ENCODE data around the gene DTNB.

Gene DTNB

DNA sequence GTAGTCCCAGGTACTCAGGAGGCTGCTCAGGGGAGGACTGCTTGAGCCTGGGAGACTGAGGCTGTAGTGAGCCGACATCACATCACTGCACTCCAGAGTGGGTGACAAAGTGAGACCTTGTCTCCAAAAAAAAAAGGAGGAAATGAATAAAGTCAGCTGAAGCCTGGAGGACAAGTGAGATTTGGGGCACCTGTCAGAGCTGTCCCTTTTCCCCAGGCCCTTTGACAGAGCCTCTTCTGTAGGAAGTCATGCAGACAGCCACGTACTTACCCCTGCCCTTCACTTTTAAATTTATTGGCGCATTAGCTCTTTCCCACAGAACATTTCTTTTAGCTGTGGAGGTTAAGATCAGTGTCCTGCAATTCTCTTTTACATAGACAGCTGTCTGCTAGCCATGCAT, 180.7 kb downstream of the DTNB start:
- no peak for DNase-seq

DNA sequence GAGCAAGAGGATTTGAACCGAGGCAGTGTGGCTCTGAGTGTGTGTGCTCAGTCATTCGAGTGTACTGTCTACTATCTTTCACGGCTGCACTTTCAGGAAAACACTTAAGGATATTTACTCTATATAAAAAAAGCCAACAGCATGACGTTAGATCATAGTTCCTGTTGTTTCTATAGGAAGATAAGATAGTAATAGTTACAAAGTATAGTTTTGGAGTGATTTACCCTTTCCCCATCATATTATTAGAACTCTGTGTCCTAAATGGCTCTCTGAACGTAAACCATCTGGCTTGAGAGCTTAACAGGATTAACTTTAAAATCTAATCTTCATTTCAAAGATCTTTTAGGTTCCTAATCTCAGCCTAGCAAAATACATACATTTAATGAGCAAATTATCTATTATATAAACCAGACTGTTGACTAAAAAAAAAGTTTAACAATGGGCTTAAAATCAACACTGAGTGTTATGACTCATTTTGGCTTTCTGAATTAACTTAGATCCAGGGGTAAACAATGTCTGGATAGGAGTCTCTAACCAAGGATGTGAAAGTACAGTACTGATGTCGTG, 181.3 kb downstream of the DTNB start:
- no peak for DNase-seq

DNA sequence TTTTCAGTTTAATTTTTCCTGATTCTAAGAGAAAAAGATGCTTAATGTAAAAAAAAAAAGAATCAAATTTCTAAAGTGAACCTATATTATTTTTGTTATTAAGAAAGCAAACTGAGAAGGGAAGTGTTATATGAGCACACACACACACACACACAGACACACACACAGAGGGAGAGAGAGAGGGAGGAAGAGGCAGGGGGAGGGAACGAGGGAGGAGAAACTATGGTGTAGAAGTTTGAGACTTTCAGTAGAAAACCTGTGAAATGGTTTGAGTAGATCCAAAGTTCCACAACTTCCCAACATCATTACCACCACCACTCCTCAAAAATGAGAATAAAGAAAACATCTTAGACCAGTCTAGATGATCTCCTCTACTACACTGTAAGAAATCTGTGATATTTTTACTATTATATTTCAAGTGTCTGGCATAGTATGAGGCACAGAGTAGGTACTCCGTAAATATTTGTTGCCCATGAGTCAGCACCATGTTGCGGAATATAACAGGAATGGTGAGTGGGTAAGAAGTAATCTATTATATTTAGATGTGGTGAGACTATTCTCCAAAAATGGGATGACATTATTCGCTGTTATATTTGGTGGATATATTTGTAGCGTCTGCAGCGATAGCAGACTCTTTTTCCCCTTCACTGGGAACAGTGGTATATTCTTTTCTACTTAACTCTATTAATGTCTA, 182.2 kb downstream of the DTNB start:
- DNase-seq, result no peak

DNA sequence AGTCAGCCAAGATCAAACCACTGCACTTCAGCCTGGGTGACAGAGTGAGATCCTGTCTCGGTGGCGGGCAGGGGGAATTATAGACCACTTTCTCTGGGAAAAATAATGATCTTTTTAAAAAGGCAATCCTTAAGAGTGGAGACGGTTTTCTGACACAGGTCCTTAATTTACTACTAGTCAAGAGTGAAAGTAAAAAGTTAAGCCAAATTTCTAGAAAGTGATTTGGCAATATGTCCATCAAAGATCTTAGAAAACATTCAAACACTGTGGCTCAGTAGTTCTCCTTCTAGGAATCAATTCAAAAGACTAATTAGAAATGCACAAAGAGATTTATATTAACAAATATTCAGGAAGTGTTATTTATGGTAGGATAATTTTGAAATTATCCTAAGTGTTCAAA, 183.2 kb downstream of the DTNB start:
- no peak for DNase-seq

DNA sequence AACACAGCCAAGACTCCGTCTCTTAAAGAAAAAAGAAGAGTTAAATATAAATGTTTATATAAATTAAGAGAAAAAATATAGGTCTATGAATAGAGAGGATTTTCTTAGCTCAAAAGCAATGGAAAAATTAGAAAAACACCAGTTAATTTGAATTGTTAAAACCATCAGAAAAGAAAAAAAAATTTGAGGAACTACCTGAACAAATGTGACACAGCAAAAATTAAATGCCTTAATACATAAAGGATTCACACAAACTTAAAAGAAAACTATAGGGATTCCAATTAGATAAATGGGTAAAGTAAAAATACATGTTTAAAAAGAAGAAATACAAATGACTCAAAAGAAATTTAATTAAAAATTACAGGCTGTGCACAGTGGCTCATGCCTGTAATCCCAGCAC, 183.7 kb downstream of the DTNB start:
- DNase-seq, result no peak

DNA sequence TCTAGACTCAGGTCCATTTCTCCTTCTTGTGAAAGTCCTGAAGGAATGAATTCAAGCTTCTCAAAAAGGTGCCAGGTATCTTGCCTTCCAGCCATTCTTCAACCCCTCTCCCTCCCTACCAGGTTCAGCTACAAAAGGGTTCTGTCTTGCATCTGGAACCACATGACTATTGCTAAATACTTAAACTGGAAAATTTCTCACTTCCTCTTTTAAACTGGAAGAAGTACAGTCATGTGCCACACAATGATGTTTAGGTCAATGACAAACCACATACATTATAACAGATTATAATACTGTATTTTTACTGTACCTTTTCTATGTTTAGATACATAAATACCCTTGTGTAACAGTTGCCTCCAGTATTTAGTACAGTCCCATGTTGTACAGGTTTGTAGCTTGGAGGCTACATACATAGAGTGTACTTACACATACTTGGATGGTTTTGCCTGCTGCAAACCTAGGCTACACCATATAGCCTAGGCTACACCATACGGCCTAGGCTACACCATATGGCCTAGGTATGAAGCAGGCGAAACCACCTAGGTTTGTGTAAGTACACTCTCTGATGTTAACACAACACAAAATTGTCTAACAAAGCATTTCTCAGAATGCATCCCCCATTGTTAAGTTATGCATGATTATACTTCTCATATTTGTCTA, 189.6 kb downstream of the DTNB start:
- no peak for DNase-seq

DNA sequence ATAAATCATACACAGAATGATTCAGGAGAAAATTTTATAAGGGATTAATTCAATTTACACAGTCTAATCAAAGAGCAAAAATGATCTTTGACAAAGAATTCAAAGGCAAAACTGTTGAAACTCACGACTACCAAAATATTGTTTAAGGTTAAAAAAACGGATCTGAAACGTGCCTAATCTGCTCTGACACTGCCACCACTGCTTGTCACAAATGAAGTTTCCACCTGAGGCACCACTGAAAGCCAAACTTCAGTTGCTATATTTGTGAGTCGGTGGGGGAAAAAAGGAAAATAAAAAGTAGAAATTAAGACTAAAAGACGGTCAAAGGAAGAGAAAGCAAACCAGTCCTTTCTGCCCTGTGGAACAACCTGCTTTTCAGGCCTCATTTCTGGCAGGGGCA, 191.0 kb downstream of the DTNB start:
- no peak for DNase-seq

DNA sequence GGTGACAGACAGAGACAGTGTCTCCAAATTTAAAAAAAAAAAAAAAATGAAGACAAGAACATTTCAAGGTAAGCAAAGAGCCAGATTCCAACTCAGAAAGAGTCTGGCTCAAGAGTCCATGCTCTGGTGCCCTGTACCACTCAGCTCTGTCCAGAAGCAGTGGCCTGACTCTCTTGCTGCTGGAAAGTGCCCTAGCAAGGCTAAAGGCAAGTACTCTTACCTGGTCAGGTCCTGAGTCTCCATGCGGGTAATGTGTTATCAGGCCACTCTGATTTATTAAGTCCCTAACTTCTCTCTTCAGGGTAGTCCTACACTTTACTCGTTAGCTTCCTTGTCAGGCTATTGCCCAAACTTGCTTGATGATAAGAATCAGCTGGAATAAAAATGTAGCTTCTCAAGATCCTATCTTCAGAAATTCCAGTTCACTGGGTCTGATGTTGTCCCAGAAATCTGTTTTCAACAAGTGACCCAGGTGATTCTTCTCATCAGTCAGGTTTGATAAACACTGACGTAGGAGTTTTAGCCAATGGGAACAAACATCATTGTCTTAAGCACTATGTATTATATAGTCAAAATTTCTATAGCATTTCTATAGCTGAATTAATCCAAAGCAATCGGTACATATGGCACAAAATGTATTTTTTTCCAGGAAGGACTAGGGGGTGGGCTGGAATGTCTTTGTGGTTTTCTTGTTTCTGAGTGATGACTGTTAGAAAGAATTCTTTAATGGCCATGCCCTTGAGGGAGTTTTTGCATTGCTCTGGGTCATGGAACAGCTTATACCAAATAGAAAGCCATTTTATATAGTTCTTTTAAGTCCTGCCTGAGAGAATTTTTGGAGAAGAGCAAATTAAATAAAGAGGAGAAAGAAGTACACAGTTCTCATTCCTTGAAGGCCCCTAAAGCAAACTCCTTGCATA, 191.7 kb downstream of the DTNB start:
- no peak for DNase-seq

DNA sequence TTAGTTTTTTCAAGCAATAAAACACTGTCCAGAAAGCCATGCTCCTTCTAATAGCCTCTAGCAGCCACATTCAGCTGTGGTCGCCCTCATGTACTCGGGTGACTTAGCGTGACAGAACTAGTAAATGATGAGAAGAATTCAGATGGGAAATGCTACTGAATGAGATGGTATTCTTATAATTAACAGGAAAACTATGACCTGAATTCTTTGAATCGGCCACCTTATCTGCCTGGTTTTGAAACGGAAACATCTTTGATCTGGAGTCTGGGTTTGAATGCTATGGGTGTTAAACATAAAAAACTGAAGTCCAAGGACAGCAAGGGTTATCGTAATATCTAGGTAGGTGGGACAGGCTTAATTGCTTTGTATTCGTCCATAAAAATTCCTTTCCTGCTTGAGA, 192.8 kb downstream of the DTNB start:
- DNase-seq, result no peak

DNA sequence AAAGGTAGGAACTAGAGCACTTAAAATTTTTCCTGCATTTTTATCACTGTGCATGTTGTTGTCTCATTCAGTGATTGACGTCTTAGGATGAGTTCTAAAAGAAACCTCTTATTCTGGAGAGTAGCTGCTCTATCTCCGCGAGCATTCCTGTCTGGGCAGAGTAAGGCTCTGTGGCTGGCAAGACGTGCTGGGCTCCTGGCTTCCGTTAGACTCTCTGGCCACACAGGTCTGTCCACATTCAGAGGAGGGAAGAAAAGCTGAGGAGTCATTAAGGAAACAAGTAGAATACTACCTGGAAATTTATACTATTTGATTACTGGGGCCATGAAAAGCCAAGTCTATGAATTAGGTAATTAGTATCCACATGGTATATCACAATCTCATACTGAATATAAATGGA, 193.6 kb downstream of the DTNB start:
- DNase-seq, result no peak

DNA sequence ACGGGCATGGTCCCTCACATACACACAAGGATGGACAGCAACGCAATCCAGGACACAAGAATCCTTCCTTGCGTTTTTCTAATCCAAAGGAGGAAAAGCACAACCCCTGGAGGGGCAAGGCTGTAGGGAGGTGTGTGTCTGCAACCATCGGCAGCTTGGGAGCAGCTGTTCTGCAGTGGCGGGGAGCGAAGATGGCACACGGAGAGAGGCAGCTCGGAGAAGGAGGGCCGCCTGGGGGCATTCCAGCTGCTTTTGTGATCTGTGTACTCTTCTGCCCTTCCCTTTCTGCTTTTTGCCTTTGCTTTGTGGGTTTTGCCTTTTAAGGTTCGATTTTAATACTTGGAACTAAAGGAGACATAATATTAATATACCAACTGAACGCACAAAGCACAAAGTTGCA, 194.6 kb downstream of the DTNB start:
- no peak for DNase-seq

DNA sequence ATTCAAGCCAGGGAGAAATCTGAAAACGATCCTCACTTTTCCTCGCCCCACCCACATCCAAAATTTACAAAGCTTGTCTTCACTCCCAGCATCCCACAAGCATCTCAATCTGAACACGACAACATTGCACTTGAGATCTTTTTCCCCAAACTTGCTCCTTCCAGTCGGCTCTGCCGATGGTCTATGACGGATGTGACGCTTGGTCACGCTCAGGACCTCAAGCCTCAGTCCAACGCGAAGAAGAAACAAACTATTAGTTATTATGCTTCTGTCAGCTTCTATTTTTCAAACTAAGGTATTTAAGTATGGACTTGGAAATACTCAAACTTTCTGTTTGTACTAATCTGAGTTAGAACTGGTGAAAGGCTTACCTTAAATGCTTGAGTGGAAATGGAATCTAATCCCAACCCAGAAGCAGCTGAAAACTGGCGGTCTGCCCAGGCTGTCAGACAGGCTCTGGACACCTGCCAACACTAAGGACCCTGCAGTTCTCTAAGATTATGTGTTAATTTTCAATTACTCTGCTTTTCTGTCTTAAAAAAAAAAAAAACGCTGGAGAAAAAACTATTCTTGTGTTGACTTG, 199.5 kb downstream of the DTNB start:
- no peak for DNase-seq

DNA sequence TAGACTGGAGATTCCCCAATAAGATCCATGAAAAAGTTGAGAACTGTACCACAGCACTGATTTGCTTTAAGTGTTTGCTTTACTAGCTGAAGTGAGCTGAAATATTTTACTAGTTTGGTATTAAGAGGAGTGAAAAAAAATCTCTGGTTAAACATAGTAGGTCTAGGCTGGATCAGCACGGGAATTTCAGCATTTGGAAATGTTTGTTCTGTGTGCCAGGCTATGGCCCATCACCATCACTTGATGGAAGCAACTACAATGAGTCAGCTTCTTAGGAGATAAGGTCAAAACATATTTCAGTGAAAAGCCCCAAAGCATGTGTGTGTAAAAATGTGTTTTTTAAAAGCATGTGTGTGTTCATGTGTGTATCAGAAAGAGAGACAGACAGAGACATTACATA, 200.2 kb downstream of the DTNB start:
- DNase-seq, result no peak

DNA sequence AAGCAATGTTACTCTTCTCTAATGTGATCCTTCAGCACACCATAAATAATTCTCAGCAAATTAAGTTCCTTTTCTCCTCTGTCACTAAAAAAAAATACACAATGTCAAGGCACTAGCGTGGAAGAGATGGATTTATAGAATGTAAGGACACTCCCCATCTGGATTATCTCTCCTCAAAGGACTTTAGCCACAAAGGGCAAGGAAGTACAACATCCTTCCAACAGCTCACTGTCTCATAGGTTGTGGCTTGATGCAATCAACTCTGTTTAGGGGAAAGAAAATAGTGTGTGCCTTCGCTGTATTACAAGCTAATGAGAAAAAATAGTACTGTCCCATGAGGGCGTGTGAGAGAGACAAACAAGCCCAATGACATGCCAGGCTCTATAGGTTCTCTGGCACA, 202.6 kb downstream of the DTNB start:
- DNase-seq, result no peak

DNA sequence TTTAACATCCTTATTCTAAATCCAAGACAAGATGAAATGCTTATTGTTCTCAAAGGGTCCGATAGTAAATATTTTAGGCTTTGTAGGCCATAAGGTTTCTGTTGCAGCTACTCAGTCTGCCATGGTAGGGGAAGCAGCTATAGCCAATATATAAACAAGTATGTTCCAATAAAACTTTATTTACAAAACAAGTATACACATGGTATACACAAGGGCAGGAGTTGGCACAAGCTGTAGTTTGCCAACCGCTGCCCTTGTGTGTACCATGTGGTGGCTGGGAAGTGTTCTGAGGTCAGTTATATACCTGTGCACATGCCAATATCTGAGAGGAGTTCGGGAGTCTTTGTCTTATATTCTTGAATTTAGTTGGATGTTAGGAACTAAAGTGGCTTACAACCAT, 205.6 kb downstream of the DTNB start:
- DNase-seq, result no peak

DNA sequence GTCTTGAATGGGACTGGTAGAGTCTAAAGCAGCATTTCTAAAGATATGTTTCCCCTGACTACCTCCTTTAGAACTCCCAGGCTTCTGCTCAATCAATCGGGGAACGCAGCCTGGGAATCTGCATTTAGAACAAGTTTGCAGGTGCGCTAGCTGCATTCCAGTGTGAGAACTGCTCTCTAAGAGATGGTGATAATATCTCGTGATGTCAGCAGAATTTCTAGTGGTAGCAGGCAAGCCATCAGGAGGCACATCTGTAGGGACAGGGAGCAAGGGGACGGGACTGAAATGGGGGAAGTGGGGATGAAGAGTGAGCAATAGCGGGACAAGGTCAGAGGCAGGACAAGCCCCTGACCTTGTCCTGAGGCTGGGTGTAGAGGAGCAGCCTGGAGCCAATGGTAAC, 211.4 kb downstream of the DTNB start:
- no peak for DNase-seq

DNA sequence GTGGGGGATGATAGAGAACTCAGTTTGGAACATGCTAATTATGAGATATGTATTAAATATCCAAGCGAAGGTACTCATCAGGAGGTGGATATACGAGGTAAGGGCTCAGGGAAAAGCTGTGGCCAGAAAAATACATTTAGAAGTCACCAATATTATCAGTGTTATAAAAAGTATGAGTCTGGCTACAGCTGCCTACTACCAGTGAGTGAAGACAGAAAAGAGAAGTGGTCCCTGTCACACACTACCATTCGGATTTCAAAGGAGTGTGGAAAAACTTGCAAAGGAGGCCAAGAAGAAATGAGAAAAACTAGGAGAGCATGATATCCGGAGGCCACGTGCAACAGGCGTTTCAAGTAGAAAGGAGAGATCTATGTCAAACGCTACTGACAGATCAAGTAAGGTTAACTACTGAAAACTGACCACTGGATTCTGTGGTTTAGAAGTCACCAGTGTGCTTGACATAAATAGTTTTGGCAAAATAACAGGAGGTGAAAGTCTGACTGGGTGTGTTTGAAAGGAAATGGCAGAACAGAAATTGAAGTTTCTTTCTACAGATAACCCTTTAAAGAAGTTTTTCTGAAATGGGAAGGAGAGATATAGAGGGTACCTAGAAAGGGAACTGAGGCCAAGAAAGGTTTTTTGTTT, 213.0 kb downstream of the DTNB start:
- DNase-seq, result no peak

DNA sequence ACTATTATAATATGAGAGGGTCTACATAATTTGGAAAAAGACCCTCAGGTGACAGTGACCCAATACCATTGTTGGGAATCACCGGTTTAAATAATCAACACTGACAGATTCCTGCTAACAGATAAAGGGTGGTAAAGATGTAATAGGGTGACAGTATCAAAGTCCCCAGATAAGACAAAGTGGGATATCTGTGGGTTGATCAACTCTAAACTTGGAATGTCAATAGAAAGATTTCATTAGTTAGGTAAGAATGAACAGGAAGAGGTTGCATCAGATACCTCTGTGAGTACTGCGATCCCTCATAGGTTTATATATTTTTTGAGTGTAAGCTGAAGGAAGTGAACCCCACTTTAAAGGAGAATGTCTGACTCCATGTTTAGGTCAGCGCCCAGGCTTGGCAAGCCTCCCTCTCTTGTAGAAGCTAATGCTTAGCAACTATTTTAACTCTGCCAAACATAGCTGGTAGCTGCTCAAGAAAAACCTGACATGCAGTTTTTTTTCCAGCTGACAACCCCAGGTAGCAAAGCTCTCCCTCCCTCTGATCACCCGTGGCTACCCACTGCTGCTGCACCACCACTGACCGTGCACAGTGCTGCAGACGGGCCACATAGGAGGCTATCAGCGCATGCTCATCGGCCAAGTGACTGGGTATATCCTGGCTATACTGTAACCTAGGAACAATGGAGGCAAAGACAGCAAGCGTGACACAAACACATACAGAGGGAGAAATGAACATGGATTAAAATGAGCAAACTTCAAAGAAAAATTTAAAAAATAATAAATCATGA, 218.4 kb downstream of the DTNB start:
- DNase-seq, result no peak

DNA sequence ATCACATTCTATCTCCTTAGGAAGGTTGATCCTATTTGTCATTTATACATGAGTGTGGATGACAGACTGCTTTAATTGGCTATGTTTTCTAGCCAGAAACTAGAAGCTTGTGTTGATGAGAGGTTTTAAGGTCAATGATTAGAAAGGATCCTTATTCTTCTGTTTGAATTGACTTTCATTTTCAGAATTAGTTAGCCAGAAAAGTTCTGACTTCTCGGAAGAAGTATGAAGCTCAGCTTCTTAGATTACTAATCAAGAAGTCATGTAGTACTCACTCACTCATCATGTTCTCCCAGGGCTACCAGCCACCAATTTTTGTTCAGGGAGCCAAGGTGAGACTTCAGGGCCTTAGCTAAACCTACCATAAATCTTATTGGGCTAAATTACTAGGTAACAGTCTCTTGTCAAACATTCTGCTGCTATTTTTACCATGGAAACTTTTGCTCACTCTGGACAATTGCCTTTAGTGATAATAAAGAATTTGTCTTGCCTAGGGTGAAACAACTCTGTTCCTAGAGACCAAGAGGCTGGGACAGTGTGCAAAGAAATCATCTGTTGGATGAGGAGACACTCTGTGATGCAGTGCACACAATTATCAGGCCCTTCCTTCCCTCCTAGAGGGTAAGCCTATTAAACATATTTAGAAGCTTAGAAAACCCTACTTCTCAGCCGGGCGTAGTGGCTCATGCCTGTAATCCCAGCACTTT, 220.0 kb downstream of the DTNB start:
- DNase-seq, result no peak

DNA sequence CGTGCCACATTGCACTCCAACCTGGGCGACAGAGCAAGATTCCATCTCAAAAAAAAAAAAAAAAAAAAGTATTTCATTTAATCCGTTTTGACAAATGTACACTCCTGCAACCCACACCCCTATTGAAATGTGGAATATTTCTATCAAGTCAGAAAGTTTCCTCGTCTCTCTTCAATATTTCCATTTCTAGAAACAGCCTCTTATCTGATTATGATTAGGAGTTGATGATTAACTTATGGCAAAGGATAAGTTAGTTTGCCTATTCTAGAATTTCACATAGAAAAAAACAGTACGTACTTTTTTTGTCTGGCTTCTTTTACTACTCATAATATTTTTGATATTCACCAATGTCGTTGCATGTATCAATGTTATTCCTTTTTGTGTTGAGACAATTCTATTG, 224.6 kb downstream of the DTNB start:
- no peak for DNase-seq

DNA sequence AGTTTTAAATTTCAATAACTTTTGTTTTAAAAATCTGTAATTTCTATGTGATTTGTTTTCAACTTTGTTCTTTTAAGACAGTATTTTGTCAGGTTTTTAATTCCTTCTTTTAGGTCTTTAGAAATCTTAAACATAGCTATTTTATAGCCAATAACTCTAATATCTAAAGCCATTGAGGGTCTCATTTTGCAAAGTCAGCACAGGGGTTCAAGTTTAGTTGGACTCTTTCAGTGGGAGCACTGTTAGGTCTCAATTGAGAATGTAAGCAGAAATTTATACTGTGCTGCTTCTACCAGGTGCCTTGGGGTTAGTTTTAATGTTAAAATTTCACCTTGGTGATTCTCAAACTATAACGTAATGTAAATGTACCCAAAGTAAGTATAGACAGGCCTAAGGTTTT, 226.4 kb downstream of the DTNB start:
- no peak for DNase-seq
